HG02870 (cell line): ENCODE results near the gene THAP12.

Source experiments
- ATAC-seq: cut with Tn5 transposase; IDR thresholded peaks from one replicate; pipeline ENCODE4 v1.9.1; 2021; ENCODE audit warnings: mild to moderate bottlenecking, moderate library complexity; ENCODE audit not compliant: unreplicated experiment

THAP12 gene

GRCh38 chr11:76380159-76380976 is 564 bp downstream of the THAP12 start:
- ATAC-seq = peak; percentile 21

GRCh38 chr11:76379807-76380158 is 1.1 kb downstream of the THAP12 start:
- ATAC-seq = no peak

GRCh38 chr11:76376746-76377558 is 4.0 kb downstream of the THAP12 start:
- ATAC-seq = peak; percentile 53

GRCh38 chr11:76371170-76371569 is 9.8 kb downstream of the THAP12 start:
- ATAC-seq = peak; percentile 92

GRCh38 chr11:76369406-76369805 is 11.5 kb downstream of the THAP12 start:
- ATAC-seq = no peak

GRCh38 chr11:76368490-76368889 is 12.4 kb downstream of the THAP12 start:
- no peak for ATAC-seq

- ATAC-seq = no peak
Measured at GRCh38 chr11:76365038-76365679, 15.8 kb downstream of the THAP12 start.

GRCh38 chr11:76362716-76363115 is 18.2 kb downstream of the THAP12 start:
- no peak for ATAC-seq

GRCh38 chr11:76361776-76362175 is 19.2 kb downstream of the THAP12 start:
- no peak for ATAC-seq

GRCh38 chr11:76361374-76361773 is 19.6 kb downstream of the THAP12 start:
- ATAC-seq = no peak

- ATAC-seq = no peak
Measured at GRCh38 chr11:76355172-76355571, 25.8 kb downstream of the THAP12 start.

GRCh38 chr11:76348348-76348747 is 32.6 kb downstream of the THAP12 start:
- no peak for ATAC-seq

- no peak for ATAC-seq
Measured at GRCh38 chr11:76347466-76347865, 33.5 kb downstream of the THAP12 start.

GRCh38 chr11:76339221-76339620 is 41.7 kb downstream of the THAP12 start:
- no peak for ATAC-seq

GRCh38 chr11:76337923-76338322 is 43.0 kb downstream of the THAP12 start:
- no peak for ATAC-seq

- ATAC-seq = no peak
Measured at GRCh38 chr11:76337469-76337868, 43.5 kb downstream of the THAP12 start.

GRCh38 chr11:76336597-76336996 is 44.3 kb downstream of the THAP12 start:
- no peak for ATAC-seq

- no peak for ATAC-seq
Measured at GRCh38 chr11:76335842-76336241, 45.1 kb downstream of the THAP12 start.

- no peak for ATAC-seq
Measured at GRCh38 chr11:76334826-76335389, 46.0 kb downstream of the THAP12 start.

- no peak for ATAC-seq
Measured at GRCh38 chr11:76330651-76331050, 50.3 kb downstream of the THAP12 start.

GRCh38 chr11:76329983-76330382 is 50.9 kb downstream of the THAP12 start:
- ATAC-seq = no peak
